ENCODE measurements around the gene NF1. TPM values are rescaled to one million over a fixed set of nuclear protein-coding genes. Genes with fewer than 3 reads are reported as not detected.

The NF1 gene
- polyA plus RNA-seq, 2 of the 4 experiments (the other 2 are of a cell fraction) = 15.9 to 73.2 TPM

DNA sequence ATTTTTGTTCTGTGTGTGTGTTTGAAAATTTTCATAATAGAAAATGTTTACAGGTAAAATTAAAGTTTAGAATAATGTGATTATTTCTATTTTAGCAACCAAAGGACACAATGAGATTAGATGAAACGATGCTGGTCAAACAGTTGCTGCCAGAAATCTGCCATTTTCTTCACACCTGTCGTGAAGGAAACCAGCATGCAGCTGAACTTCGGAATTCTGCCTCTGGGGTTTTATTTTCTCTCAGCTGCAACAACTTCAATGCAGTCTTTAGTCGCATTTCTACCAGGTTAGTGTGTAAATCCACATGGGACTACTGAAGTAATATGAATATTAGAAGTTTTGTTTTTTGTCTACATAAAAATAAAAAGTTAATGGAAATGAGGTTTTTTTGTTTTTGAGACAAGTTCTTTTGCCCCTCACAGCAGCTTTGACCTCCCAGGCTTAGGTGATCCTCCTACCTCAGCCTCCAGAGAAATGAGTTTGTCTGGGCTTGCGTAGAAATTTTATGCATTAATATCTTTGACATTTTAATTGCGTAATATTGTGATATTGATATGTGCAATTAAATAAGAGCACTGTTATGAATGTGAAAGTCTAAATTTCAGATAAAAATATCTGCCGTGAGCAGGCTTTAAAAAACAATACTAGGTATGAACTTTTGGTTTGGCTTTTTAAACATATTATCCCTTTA, 68.5 kb downstream of the NF1 start:
- H3K4me1 ChIP-seq = 0 out of 3 replicates have a peak, but pooled peaks cover 3% of the 10 kb centered on the region
- TF ChIP-seq CEBPB (IDR thresholded peaks at IDR 0.05) (peak in 1 of 2 experiments; percentile 44; a peak in 1 of 4 replicates), HDAC2 (IDR thresholded peaks at IDR 0.05) (no peak)
- POLR2A ChIA-PET = no interaction called here
- no peaks in the 10 kb centered on the region for H3K9me3 ChIP-seq
- H3K27ac ChIP-seq = no peak overlapping the region
- no peak for ATAC-seq
- no peak overlapping the region for H3K4me2 ChIP-seq
- DNase-seq (ENCODE audit: low read depth in 1 of 2, low spot score in 1 of 2) = no peak
- peak; percentile 32 for FAIRE-seq
- 91% methylated on average over 7 of the region's 7 CpGs for WGBS (ENCODE audit: missing lambda C conversion rate)
- H3K4me3 ChIP-seq = no peak overlapping the region
- CTCF ChIA-PET = no interaction called here

DNA sequence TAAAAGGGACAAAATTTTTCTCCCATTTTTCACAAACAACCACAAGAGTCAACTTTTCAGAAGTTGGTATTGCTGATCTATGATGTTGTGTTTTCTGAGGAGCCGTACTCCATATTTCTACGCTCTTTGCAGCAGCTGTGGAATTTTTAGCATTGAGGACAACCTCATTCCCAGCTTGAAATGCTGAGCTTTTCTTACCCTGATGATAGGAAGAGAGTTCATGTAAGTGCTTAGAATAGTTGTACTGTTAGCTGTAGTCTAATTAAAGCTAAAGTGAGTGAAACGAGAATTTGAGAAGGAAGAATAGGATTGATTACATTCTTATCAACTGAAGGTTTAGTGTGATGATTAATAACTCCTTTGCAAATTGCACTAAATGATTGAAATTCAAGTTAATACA, 72.3 kb downstream of the NF1 start:
- ATAC-seq = no peak
- Histone ChIP-seq H3K9me3 (no peaks in the 10 kb centered on the region), H3K4me3 (no peak overlapping the region), H3K4me2 (no peak overlapping the region), H3K27ac (no peak overlapping the region), H3K4me1 (no peaks in the 10 kb centered on the region)
- ChIA-PET CTCF (interaction anchor here (0.7 to 1.5 kb wide), 3 partner anchors 9 to 358 kb away, joined by 3 read pairs; no protein-coding TSS in a partner anchor), POLR2A (no interaction called here)
- FAIRE-seq = no peak
- no peak for DNase-seq (ENCODE audit: low read depth in 1 of 2, low spot score in 1 of 2)
- WGBS (ENCODE audit: missing lambda C conversion rate) = 96% methylated on average over 3 of the region's 3 CpGs
- TF ChIP-seq, protein P1, sequence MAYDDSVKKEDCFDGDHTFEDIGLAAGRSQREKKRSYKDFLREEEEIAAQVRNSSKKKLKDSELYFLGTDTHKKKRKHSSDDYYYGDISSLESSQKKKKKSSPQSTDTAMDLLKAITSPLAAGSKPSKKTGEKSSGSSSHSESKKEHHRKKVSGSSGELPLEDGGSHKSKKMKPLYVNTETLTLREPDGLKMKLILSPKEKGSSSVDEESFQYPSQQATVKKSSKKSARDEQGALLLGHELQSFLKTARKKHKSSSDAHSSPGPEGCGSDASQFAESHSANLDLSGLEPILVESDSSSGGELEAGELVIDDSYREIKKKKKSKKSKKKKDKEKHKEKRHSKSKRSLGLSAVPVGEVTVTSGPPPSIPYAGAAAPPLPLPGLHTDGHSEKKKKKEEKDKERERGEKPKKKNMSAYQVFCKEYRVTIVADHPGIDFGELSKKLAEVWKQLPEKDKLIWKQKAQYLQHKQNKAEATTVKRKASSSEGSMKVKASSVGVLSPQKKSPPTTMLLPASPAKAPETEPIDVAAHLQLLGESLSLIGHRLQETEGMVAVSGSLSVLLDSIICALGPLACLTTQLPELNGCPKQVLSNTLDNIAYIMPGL (CRISPR knock-in tag; IDR thresholded peaks at IDR 0.05; ENCODE audit: borderline replicate concordance) = no peak
- TF ChIP-seq TP53 (CRISPR knock-in tag; IDR thresholded peaks at IDR 0.05) = no peak
- TF ChIP-seq NPAS2 (CRISPR knock-in tag; IDR thresholded peaks at IDR 0.05; ENCODE audit: borderline replicate concordance) = no peak
- no peak for TF ChIP-seq HOXA7 (CRISPR knock-in tag; IDR thresholded peaks at IDR 0.05)
- TF ChIP-seq RNF2 (IDR thresholded peaks at IDR 0.05; ENCODE audit: borderline replicate concordance, low read depth) = no peak
- no peak for TF ChIP-seq FOSB (CRISPR knock-in tag; IDR thresholded peaks at IDR 0.05)
- TF ChIP-seq HOXB5 (CRISPR knock-in tag; IDR thresholded peaks at IDR 0.05) = no peak
- TF ChIP-seq, protein P2, sequence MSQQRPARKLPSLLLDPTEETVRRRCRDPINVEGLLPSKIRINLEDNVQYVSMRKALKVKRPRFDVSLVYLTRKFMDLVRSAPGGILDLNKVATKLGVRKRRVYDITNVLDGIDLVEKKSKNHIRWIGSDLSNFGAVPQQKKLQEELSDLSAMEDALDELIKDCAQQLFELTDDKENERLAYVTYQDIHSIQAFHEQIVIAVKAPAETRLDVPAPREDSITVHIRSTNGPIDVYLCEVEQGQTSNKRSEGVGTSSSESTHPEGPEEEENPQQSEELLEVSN (IDR thresholded peaks at IDR 0.05; ENCODE audit: borderline replicate concordance, low read depth) = no peak
- TF ChIP-seq JUN (IDR thresholded peaks at IDR 0.05) = no peak
- TF ChIP-seq POLR2A (IDR thresholded peaks at IDR 0.05; ENCODE audit: low read length) = no peak
- no peak for TF ChIP-seq HEYL (CRISPR knock-in tag; IDR thresholded peaks at IDR 0.05)
- TF ChIP-seq, protein P3, sequence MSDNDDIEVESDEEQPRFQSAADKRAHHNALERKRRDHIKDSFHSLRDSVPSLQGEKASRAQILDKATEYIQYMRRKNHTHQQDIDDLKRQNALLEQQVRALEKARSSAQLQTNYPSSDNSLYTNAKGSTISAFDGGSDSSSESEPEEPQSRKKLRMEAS (IDR thresholded peaks at IDR 0.05) = no peak
- TF ChIP-seq NFE2L2 (conservative IDR thresholded peaks at IDR 0.05; ENCODE audit: low read length) = no peak
- TF ChIP-seq, protein P4, sequence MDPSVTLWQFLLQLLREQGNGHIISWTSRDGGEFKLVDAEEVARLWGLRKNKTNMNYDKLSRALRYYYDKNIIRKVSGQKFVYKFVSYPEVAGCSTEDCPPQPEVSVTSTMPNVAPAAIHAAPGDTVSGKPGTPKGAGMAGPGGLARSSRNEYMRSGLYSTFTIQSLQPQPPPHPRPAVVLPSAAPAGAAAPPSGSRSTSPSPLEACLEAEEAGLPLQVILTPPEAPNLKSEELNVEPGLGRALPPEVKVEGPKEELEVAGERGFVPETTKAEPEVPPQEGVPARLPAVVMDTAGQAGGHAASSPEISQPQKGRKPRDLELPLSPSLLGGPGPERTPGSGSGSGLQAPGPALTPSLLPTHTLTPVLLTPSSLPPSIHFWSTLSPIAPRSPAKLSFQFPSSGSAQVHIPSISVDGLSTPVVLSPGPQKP (IDR thresholded peaks at IDR 0.05; ENCODE audit: low read depth, low read length) = no peak
- no peak for TF ChIP-seq KDM5A (IDR thresholded peaks at IDR 0.05)
- no peak for TF ChIP-seq HDAC2 (IDR thresholded peaks at IDR 0.05)
- TF ChIP-seq, protein P5, sequence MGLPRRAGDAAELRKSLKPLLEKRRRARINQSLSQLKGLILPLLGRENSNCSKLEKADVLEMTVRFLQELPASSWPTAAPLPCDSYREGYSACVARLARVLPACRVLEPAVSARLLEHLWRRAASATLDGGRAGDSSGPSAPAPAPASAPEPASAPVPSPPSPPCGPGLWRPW (IDR thresholded peaks at IDR 0.05) = no peak
- TF ChIP-seq, protein P6, sequence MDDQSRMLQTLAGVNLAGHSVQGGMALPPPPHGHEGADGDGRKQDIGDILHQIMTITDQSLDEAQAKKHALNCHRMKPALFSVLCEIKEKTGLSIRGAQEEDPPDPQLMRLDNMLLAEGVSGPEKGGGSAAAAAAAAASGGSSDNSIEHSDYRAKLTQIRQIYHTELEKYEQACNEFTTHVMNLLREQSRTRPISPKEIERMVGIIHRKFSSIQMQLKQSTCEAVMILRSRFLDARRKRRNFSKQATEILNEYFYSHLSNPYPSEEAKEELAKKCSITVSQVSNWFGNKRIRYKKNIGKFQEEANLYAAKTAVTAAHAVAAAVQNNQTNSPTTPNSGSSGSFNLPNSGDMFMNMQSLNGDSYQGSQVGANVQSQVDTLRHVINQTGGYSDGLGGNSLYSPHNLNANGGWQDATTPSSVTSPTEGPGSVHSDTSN (IDR thresholded peaks at IDR 0.05) = no peak
- TF ChIP-seq RAD21 (conservative IDR thresholded peaks at IDR 0.05 in 1 of 2, IDR thresholded peaks at IDR 0.05 in 1 of 2) = no peak
